ENCODE data around the gene ARID3A.

The ARID3A gene

DNA sequence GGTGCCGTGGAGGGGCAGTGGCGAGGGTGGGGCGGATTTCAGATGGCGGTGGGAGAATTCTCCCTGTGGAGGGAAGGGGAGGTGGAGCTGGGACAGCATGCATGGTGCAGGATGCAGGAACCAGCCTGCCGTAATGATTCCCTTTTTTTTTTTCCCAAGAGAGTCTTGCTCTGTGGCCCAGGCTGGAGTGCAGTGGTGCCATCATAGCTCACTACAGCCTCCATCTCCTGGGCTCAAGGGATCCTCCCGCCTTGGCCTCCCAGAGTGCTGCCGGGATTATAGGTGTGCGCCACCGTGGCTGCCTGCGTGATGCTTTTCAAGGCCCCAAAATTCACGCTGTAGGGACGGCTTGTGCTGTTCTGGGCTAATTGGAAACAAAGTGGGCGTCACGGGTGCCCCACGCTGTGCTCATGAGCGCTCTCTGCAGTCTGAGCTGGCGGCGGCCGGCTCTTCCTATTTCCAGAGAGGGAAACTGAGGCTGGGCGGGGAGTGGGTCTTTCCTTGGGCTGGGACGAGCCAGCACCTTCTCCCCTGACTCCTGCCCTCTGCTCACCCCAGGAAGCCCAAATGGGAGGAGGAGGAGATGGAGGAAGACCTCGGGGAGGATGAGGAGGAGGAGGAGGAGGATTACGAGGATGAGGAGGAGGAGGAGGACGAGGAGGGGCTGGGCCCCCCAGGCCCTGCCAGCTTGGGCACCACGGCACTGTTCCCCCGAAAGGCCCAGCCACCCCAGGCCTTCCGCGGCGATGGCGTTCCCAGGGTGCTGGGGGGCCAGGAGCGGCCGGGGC, 6.2 kb downstream of the ARID3A start:
- DNase-seq, result no peak

GRCh38 chr19:932648-933552, 7.1 kb downstream of the ARID3A start:
- no peak for DNase-seq

DNA sequence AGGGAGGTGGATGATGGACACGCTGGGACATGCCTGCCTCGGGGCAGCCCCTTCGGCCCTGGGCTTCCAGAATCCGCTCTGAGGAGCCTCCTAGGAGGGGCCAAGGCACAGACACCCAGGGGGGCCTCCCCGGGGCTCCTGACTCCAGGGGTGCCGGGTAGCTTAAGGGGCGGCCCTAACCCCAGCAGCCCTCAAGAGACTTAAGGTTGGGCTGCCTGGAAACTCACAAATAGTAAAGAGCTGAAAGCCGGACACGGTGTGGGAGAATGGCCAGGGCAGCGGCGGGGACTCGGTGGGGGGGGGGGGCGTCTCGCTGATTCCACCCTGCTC, 7.7 kb downstream of the ARID3A start:
- DNase-seq, result no peak

GRCh38 chr19:934197-934840, 8.5 kb downstream of the ARID3A start:
- DNase-seq, result no peak

DNA sequence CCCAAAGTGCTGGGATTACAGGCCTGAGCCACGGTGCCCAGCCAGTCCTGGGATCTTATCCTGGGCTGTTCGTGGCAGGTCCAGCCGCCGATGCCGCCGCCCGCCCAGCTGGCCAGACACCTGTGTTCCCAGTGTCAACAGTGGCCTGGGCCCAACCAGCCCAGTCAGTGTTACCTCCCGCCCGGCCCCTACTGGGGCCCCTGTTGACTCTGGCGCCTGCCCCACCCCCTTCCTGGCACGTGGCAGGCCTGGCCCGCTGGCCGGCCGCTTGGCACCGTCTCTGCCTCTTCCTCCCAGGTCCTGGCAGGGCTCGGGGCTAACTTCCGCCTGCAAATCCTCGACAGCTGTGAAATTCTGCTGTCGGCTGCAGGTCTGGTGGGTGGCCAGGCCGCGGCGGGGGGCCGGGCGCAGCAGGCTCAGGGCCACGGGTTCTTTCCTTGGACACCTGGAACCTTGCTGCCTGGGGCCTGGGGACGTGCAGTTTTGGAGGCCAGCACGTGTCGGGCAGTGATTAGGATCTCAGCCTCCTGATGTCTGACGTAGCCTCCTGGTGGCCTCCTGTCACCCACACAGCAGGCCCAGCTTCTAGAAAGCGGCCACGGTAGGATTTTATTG, 9.1 kb downstream of the ARID3A start:
- no peak for DNase-seq

DNA sequence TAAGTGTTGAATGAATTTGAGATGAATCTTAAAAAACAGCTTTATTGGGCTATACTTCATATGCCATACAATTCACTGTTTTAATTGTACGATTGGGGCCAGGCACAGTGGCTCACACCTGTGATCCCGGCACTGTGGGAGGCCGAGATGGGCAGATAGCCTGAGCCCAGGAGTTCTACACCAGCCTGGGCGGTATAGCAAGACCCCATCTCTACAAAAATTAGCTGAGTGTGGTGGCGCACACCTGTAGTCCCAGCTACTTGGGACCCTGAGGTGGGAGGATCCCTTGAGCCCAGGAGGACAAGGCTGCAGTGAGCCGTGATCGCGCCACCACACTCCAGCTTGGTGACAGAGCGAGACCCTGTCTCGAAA, 10.3 kb downstream of the ARID3A start:
- DNase-seq, result no peak

- DNase-seq, result no peak
Measured at GRCh38 chr19:937259-937694, 11.4 kb downstream of the ARID3A start.

DNA sequence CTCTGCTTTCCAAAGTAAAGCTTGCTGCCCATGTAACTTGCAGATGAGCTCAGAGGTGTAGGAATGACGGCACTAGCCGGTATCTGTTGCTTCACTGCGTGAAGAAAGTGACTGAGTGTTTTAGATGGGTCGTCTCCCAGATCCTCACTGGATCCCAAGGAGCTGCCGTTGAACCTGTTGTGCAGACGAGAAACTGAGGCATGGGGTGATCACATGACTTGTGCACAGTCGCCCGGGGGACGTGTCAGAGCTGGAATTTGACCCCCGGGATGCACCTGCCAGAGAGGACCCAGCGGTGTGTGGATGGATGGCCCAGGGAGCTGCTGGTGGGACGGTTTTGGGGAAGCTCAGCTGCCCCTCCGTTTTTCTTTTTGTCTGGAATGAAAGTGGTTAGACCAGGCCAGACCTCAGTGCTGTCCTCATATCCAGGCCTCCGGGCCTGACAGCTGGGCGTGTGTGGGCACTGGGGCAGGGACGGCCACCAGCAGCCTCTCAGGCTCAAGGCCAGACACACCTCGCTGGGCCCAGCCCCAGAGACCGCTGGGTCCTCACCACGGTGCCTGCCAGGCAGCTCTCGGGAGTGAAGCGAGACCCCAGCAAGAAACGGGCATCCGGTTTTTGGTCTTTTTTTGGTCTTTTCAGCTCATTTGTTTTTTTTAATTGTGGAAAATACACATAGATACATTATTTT, 12.5 kb downstream of the ARID3A start:
- no peak for DNase-seq

DNA sequence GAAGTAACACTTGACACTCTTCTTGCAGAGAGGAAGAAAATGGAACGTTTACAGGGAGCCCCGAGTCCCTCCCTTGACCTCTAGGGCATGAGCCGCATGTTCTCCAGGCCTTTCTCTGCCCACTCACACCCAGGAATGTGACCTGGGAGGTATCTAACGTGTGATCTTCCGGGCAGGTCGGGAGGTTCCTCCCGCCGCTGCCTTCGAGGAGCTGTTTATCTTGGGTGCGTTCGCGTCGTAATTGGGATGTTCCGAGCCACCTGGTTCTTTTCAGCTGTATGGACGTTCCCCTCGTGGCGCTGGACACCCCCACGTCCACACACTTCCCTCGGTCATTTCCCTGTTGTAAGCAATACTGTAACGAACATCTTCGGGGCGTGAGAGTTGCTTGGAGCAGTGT, 13.6 kb downstream of the ARID3A start:
- DNase-seq, result no peak

DNA sequence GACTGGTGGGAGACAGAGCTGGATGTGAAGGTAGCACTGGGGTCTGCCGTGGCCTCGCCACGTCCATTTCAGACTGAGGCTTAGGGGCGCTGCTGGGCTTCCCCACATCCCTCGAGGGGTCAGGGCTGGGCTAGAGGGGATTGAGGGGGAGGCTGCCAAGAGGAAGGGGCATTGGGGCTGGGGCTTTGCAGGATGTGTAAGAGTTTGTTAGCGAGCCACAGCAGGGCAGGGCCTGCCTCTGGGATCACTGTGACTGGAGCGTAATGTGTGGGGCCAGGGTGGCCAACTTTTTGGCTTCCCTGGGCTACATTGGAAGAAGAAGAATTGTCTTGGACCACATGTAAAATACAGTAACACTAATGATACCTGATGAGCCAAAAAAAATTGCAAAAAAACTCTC, 14.1 kb downstream of the ARID3A start:
- DNase-seq, result no peak

DNA sequence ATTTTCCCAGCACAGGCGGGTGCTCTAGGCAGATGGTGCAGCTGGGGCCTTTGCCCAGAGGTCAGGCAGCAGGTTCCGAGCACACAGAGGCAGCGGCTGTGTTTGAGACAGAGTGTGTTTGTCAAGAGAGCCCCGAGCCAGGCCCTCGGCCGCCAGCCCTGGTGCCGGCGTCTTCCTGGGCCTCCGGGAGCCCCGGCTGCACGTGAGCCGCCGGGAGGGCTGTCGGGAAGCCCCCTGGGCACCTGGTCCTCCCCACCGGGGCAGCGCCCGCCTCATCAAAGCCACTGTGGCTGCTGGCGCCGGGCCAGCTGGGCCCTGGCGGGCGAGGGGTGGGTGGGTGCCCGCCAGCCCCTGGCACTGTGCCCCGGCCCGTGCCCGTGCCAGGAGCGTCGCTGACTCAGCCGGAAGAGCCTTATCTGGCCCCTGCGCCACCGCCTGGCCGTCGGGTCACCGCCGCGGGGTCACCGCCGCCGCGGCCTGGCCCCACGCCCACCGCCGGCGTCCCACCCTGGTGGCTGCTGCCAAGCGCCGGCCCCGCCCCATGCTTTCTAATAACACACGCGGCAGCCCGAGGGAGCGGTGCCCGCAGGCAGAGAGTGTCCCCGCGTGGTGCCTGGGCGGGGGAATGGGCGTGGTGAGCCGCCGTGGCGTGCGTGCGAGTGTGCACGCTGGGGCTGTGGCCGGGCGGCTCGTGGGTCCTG, 14.9 kb downstream of the ARID3A start:
- DNase-seq, result no peak

- DNase-seq, result no peak
Measured at GRCh38 chr19:941292-942132, 15.7 kb downstream of the ARID3A start.

DNA sequence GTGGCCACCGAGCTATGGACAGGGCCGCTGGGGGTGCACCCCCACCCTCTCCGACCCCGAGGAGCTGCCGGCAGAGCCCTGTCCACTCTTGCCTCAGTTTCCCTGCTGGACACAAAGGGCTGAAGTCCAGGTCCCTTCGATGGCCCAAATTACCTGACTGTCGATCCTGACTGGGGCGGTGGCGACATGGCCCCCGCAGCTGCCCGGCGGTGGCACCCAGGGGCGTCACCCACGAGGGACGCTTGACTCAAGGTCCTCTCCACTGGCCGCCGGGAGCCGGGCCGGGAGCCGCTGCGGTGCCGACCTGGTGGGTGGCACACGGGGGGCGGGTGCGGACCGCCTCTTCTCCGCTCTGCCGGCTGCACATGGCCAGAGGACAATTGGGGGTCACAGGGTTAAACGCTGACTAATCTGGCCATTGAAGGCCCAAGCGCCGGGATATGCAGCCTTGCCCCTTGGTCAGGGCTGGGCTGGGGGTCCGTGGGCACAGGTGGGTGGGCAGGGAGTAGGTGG, 16.4 kb downstream of the ARID3A start:
- no peak for DNase-seq

- DNase-seq, result no peak
Measured at GRCh38 chr19:943551-944170, 17.8 kb downstream of the ARID3A start.

GRCh38 chr19:944171-944567, 18.3 kb downstream of the ARID3A start:
- DNase-seq, result no peak

DNA sequence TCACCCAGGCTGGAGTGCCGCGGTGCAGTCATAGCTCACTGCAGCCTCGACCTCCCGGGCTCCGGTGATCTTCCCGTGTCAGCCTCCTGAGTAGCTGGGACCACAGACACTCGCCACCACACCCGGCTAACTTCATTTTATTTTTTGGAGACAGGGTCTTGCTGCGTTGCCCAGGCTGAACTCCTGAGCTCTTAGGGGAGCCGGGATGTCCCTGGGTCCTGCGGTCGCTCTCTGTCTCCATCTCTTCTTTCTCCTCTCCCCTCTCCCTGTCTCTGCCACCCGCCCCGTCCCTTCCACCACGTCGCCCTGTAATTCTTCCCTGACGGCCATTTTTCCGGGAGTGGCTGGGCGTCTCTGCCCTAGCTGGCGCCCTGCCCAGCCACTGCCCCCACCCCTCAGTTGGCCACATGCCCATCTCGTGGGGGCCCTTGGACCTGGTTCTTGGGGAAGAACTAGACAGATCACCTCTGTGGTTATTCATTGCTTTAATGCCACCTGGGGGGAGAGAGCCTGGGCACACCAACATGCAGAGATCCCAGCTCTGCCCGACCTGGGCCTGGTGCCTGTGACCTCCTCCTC, 18.9 kb downstream of the ARID3A start:
- no peak for DNase-seq

- no peak for DNase-seq
Measured at GRCh38 chr19:945401-946252, 19.8 kb downstream of the ARID3A start.

- no peak for DNase-seq
Measured at GRCh38 chr19:947090-947706, 21.4 kb downstream of the ARID3A start.
